Urinary bladder (tissue), 2 donors: ENCODE measurements around the gene PTCRA. TPM values are rescaled to one million over a fixed set of nuclear protein-coding genes. Genes with fewer than 3 reads are reported as not detected.

Experiments
- polyA plus RNA-seq: library from polyadenylated mRNA; stranded (reverse); fragments of 200-250 nt; gene quantifications from one replicate; pipeline ENCODE4 v1.2.3, GENCODE V29; 2013
- total RNA-seq: library from RNA; depleted of rRNA; stranded (reverse); fragments of >200 nt; gene quantifications from one replicate; pipeline ENCODE4 v1.2.3, GENCODE V29; 2014
- donor health status: healthy.

PTCRA gene
- total and polyA plus RNA-seq, 2 donors = not detected

Other genes starting within 250 kb of the PTCRA start
- gene PRPH2, start 193.5 kb upstream of the PTCRA start, total RNA-seq = 5.1 TPM
- gene PRPH2, start 193.5 kb upstream of the PTCRA start, polyA plus RNA-seq = 1.1 TPM
- gene TBCC, start 169.9 kb upstream of the PTCRA start, total RNA-seq = 31.4 TPM
- gene TBCC, start 169.9 kb upstream of the PTCRA start, polyA plus RNA-seq = 29.8 TPM
- 16.2 TPM for gene BICRAL, start 134.0 kb upstream of the PTCRA start, total RNA-seq
- 12.3 TPM for gene BICRAL, start 134.0 kb upstream of the PTCRA start, polyA plus RNA-seq
- 96.9 TPM for gene RPL7L1, start 36.4 kb upstream of the PTCRA start, total RNA-seq
- 48.8 TPM for gene RPL7L1, start 36.4 kb upstream of the PTCRA start, polyA plus RNA-seq
- gene CNPY3, start 13.4 kb downstream of the PTCRA start, total RNA-seq = 15.8 TPM
- gene CNPY3, start 13.4 kb downstream of the PTCRA start, polyA plus RNA-seq = 43.8 TPM
- gene GNMT, start 44.7 kb downstream of the PTCRA start, total RNA-seq = 0.42 TPM
- 0.52 TPM for gene GNMT, start 44.7 kb downstream of the PTCRA start, polyA plus RNA-seq
- 12.2 TPM for gene PEX6, start 63.1 kb downstream of the PTCRA start, total RNA-seq
- 18.9 TPM for gene PEX6, start 63.1 kb downstream of the PTCRA start, polyA plus RNA-seq
- 30.1 TPM for gene PPP2R5D, start 68.5 kb downstream of the PTCRA start, total RNA-seq
- gene PPP2R5D, start 68.5 kb downstream of the PTCRA start, polyA plus RNA-seq = 43.0 TPM
- gene MEA1, start 97.9 kb downstream of the PTCRA start, total RNA-seq = 29.1 TPM
- 87.7 TPM for gene MEA1, start 97.9 kb downstream of the PTCRA start, polyA plus RNA-seq
- 75.8 TPM for gene KLHDC3, start 98.2 kb downstream of the PTCRA start, total RNA-seq
- gene KLHDC3, start 98.2 kb downstream of the PTCRA start, polyA plus RNA-seq = 90.4 TPM
- 37.1 TPM for gene RRP36, start 105.6 kb downstream of the PTCRA start, total RNA-seq
- 38.1 TPM for gene RRP36, start 105.6 kb downstream of the PTCRA start, polyA plus RNA-seq
- gene CUL7, start 137.8 kb downstream of the PTCRA start, total RNA-seq = 26.5 TPM
- 10.8 TPM for gene CUL7, start 137.8 kb downstream of the PTCRA start, polyA plus RNA-seq
- 9.3 TPM for gene MRPL2, start 143.4 kb downstream of the PTCRA start, total RNA-seq
- 61.6 TPM for gene MRPL2, start 143.4 kb downstream of the PTCRA start, polyA plus RNA-seq
- 17.1 TPM for gene KLC4, start 143.6 kb downstream of the PTCRA start, total RNA-seq
- gene KLC4, start 143.6 kb downstream of the PTCRA start, polyA plus RNA-seq = 31.9 TPM
- gene PTK7, start 160.3 kb downstream of the PTCRA start, total RNA-seq = 89.6 TPM
- 49.6 TPM for gene PTK7, start 160.3 kb downstream of the PTCRA start, polyA plus RNA-seq